Colonic mucosa (tissue), 4 donors: ENCODE results near the gene EPHB1. TPM values are rescaled to one million over a fixed set of nuclear protein-coding genes. Genes with fewer than 3 reads are reported as not detected.
"Not testable (repeated sequence)": the region's sequence is repeated elsewhere in the genome, so short reads cannot be mapped to it uniquely, and the experiment has no call there.

Experiments
- DNase-seq: peaks from one replicate; pipeline ENCODE4 v3.0.0-alpha.2; 2020
- H3K27ac ChIP-seq: fragments of 200-600 bp; one replicate; pipeline ENCODE4 v1.8.0; 2021
- H3K27me3 ChIP-seq: fragments of 200-600 bp; one replicate; pipeline ENCODE4 v1.8.0; 2021
- H3K36me3 ChIP-seq: fragments of 200-600 bp; one replicate; pipeline ENCODE4 v1.8.0; 2021
- H3K4me1 ChIP-seq: fragments of 200-600 bp; one replicate; pipeline ENCODE4 v1.8.0; 2021; ENCODE audit warnings: mild to moderate bottlenecking
- H3K4me3 ChIP-seq: fragments of 200-600 bp; one replicate; pipeline ENCODE4 v1.8.0; 2021
- H3K9ac ChIP-seq, 2 donors: one replicate each; pipeline ENCODE4 v1.7.0; 2013; ENCODE audit warnings: control low read depth in 2 of 2, low read depth in 2 of 2, low read length in 2 of 2
- H3K9me3 ChIP-seq: fragments of 200-600 bp; one replicate; pipeline ENCODE4 v1.8.0; 2021
- CTCF ChIP-seq: fragments of 200-600 bp; IDR thresholded peaks from one replicate; pipeline ENCODE4 v1.8.0; 2022; ENCODE audit warnings: antibody characterized with exemption, mild to moderate bottlenecking
- intact Hi-C: fragments of 100-400 bp; cut with DNase I; formaldehyde crosslinking; loops from one replicate; pipeline ENCODE4 v1.14.1; 2022
- total RNA-seq, 2 donors: library from RNA; stranded (reverse); fragmentation: NEBNext Ultra II Directional in 1 of 2; extraction: Animal tissue kit (Norgen Biotek cat#: 25700) in 1 of 2; gene quantifications; one replicate each; pipeline ENCODE4 v1.2.1, GENCODE V29; 2021
- donor health status: healthy.
- donor health status: DM: no; HTN: no; CAD: no.
- donor health status: DM: no; HTN: no; CAD: no.

EPHB1 gene
- total RNA-seq, 2 donors from 2014 or later: 0.40 to 0.74 TPM

- H3K36me3 ChIP-seq: no peaks in the 10 kb centered on the region
- TF ChIP-seq CTCF: no peak
- DNase-seq: no peak
- H3K9me3 ChIP-seq: no peaks in the 10 kb centered on the region
- H3K9ac ChIP-seq: no peak overlapping the region
- H3K4me1 ChIP-seq: no peaks in the 10 kb centered on the region
- no peak overlapping the region for H3K4me3 ChIP-seq
- H3K27ac ChIP-seq: no peak overlapping the region
- no peaks in the 10 kb centered on the region for H3K27me3 ChIP-seq
- intact Hi-C loops: no loop called here
These were observed 17.7 kb upstream of the EPHB1 start for GRCh38 chr3:134777341-134777740.

GRCh38 chr3:134788283-134788682, 6.8 kb upstream of the EPHB1 start:
- H3K36me3 ChIP-seq, H3K9ac ChIP-seq, DNase-seq, H3K27ac ChIP-seq, H3K4me3 ChIP-seq, intact Hi-C loops, H3K9me3 ChIP-seq, H3K27me3 ChIP-seq, H3K4me1 ChIP-seq: not testable (repeated sequence)

- no peak for DNase-seq
- Histone ChIP-seq H3K9me3 (no peaks in the 10 kb centered on the region), H3K9ac (no peak overlapping the region), H3K4me3 (no peak overlapping the region), H3K27ac (no peak overlapping the region), H3K4me1 (no peaks in the 10 kb centered on the region), H3K27me3 (no peaks in the 10 kb centered on the region), H3K36me3 (no peaks in the 10 kb centered on the region)
- intact Hi-C loops: loop anchor here (5.0 to 10.0 kb wide), 2 partner anchors 715 to 1102 kb away; no protein-coding TSS in a partner anchor
- TF ChIP-seq CTCF: no peak
These were observed 5.0 kb upstream of the EPHB1 start for GRCh38 chr3:134790065-134790464.

GRCh38 chr3:134791992-134792391, 3.1 kb upstream of the EPHB1 start:
- Histone ChIP-seq H3K4me3 (no peak overlapping the region), H3K4me1 (no peaks in the 10 kb centered on the region), H3K36me3 (no peaks in the 10 kb centered on the region), H3K9ac (no peak overlapping the region), H3K9me3 (no peaks in the 10 kb centered on the region), H3K27me3 (peaks cover 19% of the 10 kb centered on the region), H3K27ac (no peak overlapping the region)
- TF ChIP-seq CTCF: no peak
- intact Hi-C loops: loop anchor here (5.0 to 10.0 kb wide), 2 partner anchors 713 to 1100 kb away; no protein-coding TSS in a partner anchor
- DNase-seq: no peak

- H3K27me3 ChIP-seq: peaks cover 26% of the 10 kb centered on the region
- no peaks in the 10 kb centered on the region for H3K9me3 ChIP-seq
- no peaks in the 10 kb centered on the region for H3K36me3 ChIP-seq
- no peak overlapping the region for H3K9ac ChIP-seq
- no peak overlapping the region for H3K4me3 ChIP-seq
- H3K27ac ChIP-seq: no peak overlapping the region
- intact Hi-C loops: loop anchor here (5.0 to 10.0 kb wide), 2 partner anchors 712 to 1100 kb away; no protein-coding TSS in a partner anchor
- no peaks in the 10 kb centered on the region for H3K4me1 ChIP-seq
- no peak for DNase-seq
- TF ChIP-seq CTCF: no peak
These were observed 2.4 kb upstream of the EPHB1 start for GRCh38 chr3:134792700-134793099.

- no peaks in the 10 kb centered on the region for H3K4me1 ChIP-seq
- H3K27ac ChIP-seq: no peak overlapping the region
- H3K4me3 ChIP-seq: no peak overlapping the region
- H3K9ac ChIP-seq: no peak overlapping the region
- peaks cover 29% of the 10 kb centered on the region for H3K27me3 ChIP-seq
- no peak for TF ChIP-seq CTCF
- DNase-seq: no peak
- H3K9me3 ChIP-seq: no peaks in the 10 kb centered on the region
- no peaks in the 10 kb centered on the region for H3K36me3 ChIP-seq
- intact Hi-C loops: loop anchor here (5.0 to 10.0 kb wide), 2 partner anchors 711 to 1099 kb away; no protein-coding TSS in a partner anchor
These were observed 1.5 kb upstream of the EPHB1 start for GRCh38 chr3:134793562-134793961.
